H4 (cell line): Measurements from ENCODE around the gene DPP4. TPM values are rescaled to one million over a fixed set of nuclear protein-coding genes. Genes with fewer than 3 reads are reported as not detected.
"Not testable (repeated sequence)": the region's sequence is repeated elsewhere in the genome, so short reads cannot be mapped to it uniquely, and the experiment has no call there.

Source experiments
- DNase-seq: peaks from one replicate; pipeline ENCODE4 v3.0.0-alpha.2; 2015; ENCODE audit warnings: low spot score
- total RNA-seq: library from RNA; depleted of rRNA; stranded (reverse); fragments of >200 nt; shearing (Covaris generic); gene quantifications from 2 replicates; pipeline ENCODE4 v1.2.3, GENCODE V29; 2014

Gene DPP4
- total RNA-seq, 1 experiment from 2014 or later = not detected

- DNase-seq = peak; percentile 76
These were observed 82.0 kb downstream of the DPP4 start for GRCh38 chr2:161991991-161992390.

- DNase-seq = peak; percentile 81
These were observed 83.3 kb downstream of the DPP4 start for GRCh38 chr2:161990741-161991140.

GRCh38 chr2:161990036-161990435 lies 84.0 kb downstream of the DPP4 start:
- no peak for DNase-seq

GRCh38 chr2:161988589-161988988 lies 85.4 kb downstream of the DPP4 start:
- DNase-seq = no peak

GRCh38 chr2:161987311-161987710 lies 86.7 kb downstream of the DPP4 start:
- DNase-seq = no peak

GRCh38 chr2:161983866-161984265 lies 90.1 kb downstream of the DPP4 start:
- DNase-seq = no peak

GRCh38 chr2:161983331-161983651 lies 90.7 kb downstream of the DPP4 start:
- no peak for DNase-seq

GRCh38 chr2:161982548-161983330 lies 91.3 kb downstream of the DPP4 start:
- no peak for DNase-seq

GRCh38 chr2:161981679-161982250 lies 92.2 kb downstream of the DPP4 start:
- DNase-seq = no peak

GRCh38 chr2:161980976-161981375 lies 93.0 kb downstream of the DPP4 start:
- DNase-seq = no peak

GRCh38 chr2:161979490-161979889 lies 94.5 kb downstream of the DPP4 start:
- no peak for DNase-seq

- DNase-seq = not testable (repeated sequence)
These were observed 96.1 kb downstream of the DPP4 start for GRCh38 chr2:161977926-161978325.

- no peak for DNase-seq
These were observed 97.1 kb downstream of the DPP4 start for GRCh38 chr2:161976917-161977316.

GRCh38 chr2:161976295-161976694 lies 97.7 kb downstream of the DPP4 start:
- peak; percentile 27 for DNase-seq

GRCh38 chr2:161975813-161976160 lies 98.2 kb downstream of the DPP4 start:
- DNase-seq = no peak

GRCh38 chr2:161975062-161975812 lies 98.8 kb downstream of the DPP4 start:
- DNase-seq = no peak

- DNase-seq = no peak
These were observed 99.6 kb downstream of the DPP4 start for GRCh38 chr2:161974461-161974860.

- no peak for DNase-seq
These were observed 101.1 kb downstream of the DPP4 start for GRCh38 chr2:161972866-161973265.

GRCh38 chr2:161972232-161972631 lies 101.8 kb downstream of the DPP4 start:
- no peak for DNase-seq

- no peak for DNase-seq
These were observed 102.5 kb downstream of the DPP4 start for GRCh38 chr2:161971551-161971950.

- DNase-seq = no peak
These were observed 104.9 kb downstream of the DPP4 start for GRCh38 chr2:161969159-161969558.

- no peak for DNase-seq
These were observed 108.0 kb downstream of the DPP4 start for GRCh38 chr2:161965994-161966393.

GRCh38 chr2:161964160-161964559 lies 109.9 kb downstream of the DPP4 start:
- DNase-seq = no peak
